ENCODE data around the gene MAFF.

Gene MAFF

DNA sequence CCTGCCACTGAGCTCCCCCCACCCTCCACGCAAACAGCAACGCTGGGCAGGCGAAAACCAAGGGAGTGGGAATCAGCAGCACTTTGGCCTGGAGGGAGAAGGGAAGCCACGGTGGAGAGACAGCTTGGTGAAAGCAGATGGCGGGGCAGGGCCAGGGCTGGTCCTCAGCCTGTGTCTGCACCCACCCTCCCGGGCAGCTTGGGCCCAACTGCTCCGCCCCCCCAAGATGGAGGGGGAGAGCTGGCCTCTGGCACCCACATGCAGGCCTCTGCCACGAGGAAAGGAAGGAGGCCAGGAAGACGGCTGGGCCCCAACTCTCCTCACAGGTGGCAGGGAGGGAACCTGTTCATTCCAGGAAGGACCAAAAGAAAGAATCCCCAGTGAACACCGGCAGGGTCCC, 17.8 kb downstream of the MAFF start:
- Histone ChIP-seq H2AFZ (ENCODE audit: low read depth, low read length) (no peak overlapping the region), H3K4me3 (ENCODE audit: low read depth in 1 of 2, low read length in 2 of 2) (no peak overlapping the region), H3K4me2 (ENCODE audit: insufficient read depth, low read length) (no peak overlapping the region), H3K36me3 (ENCODE audit: insufficient read depth, low read length) (peaks cover 15% of the 10 kb centered on the region), H4K20me1 (ENCODE audit: insufficient read depth, low read length) (no peaks in the 10 kb centered on the region), H3K9me3 (ENCODE audit: insufficient read depth, low read length, severe bottlenecking) (no peaks in the 10 kb centered on the region), H3K79me2 (ENCODE audit: insufficient read depth, low read length) (no peaks in the 10 kb centered on the region), H3K9ac (ENCODE audit: low read depth, low read length) (no peak overlapping the region), H3K27ac (ENCODE audit: low read length) (no peak overlapping the region), H3K27me3 (ENCODE audit: insufficient read depth, low read length, poor library complexity) (no peaks in the 10 kb centered on the region), H3K4me1 (ENCODE audit: insufficient read depth, low read length) (no peaks in the 10 kb centered on the region)
- no peak for TF ChIP-seq EZH2 (IDR thresholded peaks at IDR 0.05; ENCODE audit: borderline replicate concordance, low read depth, low read length, severe bottlenecking)
- TF ChIP-seq, protein P1, sequence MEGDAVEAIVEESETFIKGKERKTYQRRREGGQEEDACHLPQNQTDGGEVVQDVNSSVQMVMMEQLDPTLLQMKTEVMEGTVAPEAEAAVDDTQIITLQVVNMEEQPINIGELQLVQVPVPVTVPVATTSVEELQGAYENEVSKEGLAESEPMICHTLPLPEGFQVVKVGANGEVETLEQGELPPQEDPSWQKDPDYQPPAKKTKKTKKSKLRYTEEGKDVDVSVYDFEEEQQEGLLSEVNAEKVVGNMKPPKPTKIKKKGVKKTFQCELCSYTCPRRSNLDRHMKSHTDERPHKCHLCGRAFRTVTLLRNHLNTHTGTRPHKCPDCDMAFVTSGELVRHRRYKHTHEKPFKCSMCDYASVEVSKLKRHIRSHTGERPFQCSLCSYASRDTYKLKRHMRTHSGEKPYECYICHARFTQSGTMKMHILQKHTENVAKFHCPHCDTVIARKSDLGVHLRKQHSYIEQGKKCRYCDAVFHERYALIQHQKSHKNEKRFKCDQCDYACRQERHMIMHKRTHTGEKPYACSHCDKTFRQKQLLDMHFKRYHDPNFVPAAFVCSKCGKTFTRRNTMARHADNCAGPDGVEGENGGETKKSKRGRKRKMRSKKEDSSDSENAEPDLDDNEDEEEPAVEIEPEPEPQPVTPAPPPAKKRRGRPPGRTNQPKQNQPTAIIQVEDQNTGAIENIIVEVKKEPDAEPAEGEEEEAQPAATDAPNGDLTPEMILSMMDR (IDR thresholded peaks at IDR 0.05; ENCODE audit: borderline replicate concordance, extremely low read depth, low read length, poor library complexity, severe bottlenecking): no peak
- DNase-seq (no peak), ATAC-seq (ENCODE audit: insufficient read depth, low read depth) (no peak)

DNA sequence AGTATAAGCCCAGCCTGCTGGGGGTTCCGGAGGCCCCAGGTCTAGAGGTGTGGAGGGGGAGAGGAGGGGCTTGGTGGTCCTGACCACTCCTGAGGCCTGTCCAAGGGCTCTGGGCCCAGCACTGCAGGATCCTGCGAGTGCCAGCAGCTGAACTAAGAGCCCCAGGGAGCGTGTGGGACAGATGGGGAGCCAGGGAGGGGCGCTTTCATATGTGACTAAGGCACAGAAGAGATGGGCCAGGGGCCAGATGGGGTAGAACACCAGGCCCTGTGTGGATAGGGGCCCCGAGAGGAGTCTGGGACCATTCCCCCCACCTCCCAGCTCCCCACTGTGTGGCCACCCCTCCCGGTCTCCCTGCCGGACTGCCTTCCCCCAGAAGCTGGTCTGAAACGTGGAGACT, 18.4 kb downstream of the MAFF start:
- Histone ChIP-seq H3K4me1 (ENCODE audit: insufficient read depth, low read length) (no peaks in the 10 kb centered on the region), H2AFZ (ENCODE audit: low read depth, low read length) (no peak overlapping the region), H3K79me2 (ENCODE audit: insufficient read depth, low read length) (no peaks in the 10 kb centered on the region), H3K4me3 (ENCODE audit: low read depth in 1 of 2, low read length in 2 of 2) (no peak overlapping the region), H3K9me3 (ENCODE audit: insufficient read depth, low read length, severe bottlenecking) (no peaks in the 10 kb centered on the region), H3K27me3 (ENCODE audit: insufficient read depth, low read length, poor library complexity) (no peaks in the 10 kb centered on the region), H3K36me3 (ENCODE audit: insufficient read depth, low read length) (peaks cover 20% of the 10 kb centered on the region), H3K27ac (ENCODE audit: low read length) (no peak overlapping the region), H3K4me2 (ENCODE audit: insufficient read depth, low read length) (no peak overlapping the region), H4K20me1 (ENCODE audit: insufficient read depth, low read length) (no peaks in the 10 kb centered on the region), H3K9ac (ENCODE audit: low read depth, low read length) (no peak overlapping the region)
- no peak for ATAC-seq (ENCODE audit: insufficient read depth, low read depth)
- no peak for DNase-seq
- TF ChIP-seq, protein P1 (IDR thresholded peaks at IDR 0.05; ENCODE audit: borderline replicate concordance, extremely low read depth, low read length, poor library complexity, severe bottlenecking): no peak
- TF ChIP-seq EZH2 (IDR thresholded peaks at IDR 0.05; ENCODE audit: borderline replicate concordance, low read depth, low read length, severe bottlenecking): no peak

DNA sequence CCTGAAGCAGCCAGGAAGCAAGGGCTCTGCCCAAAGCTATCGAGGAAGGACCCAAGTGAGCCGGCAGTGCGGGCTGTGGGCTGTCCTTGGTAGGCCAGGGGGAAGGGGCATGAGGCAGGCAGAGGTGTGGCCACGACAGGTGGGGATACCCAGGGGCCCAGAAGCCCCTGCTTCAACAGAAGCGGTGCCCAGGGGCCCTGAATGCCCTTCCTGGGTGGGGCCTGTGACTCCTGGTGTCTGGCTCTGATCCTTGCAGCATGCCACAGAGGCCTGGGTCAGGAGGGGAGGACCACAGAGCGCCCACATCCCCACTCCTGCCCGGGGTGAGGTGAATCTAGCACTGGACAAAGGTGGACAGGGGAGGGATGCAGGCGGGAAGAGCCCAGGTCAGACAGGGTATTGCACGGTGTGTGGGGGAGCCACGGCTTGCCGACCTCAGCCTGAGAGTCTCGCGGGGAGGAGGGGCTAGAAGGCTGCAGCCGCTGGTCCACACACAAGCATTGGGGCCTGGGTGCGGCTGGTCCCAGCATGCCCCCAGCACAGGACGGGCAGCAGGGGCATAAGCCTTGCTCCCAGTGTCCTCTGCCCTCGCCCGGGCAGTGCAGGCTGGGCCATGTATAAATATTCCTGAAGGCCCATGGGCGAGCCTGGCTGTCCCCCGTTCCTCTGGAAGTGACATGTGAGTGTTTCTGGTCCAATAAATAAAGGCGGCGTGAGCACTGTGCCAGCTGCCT, 19.0 kb downstream of the MAFF start:
- Histone ChIP-seq H3K9ac (ENCODE audit: low read depth, low read length) (no peak overlapping the region), H3K9me3 (ENCODE audit: insufficient read depth, low read length, severe bottlenecking) (no peaks in the 10 kb centered on the region), H3K4me3 (ENCODE audit: low read depth in 1 of 2, low read length in 2 of 2) (no peak overlapping the region), H2AFZ (ENCODE audit: low read depth, low read length) (no peak overlapping the region), H3K27me3 (ENCODE audit: insufficient read depth, low read length, poor library complexity) (no peaks in the 10 kb centered on the region), H3K4me1 (ENCODE audit: insufficient read depth, low read length) (no peaks in the 10 kb centered on the region), H3K79me2 (ENCODE audit: insufficient read depth, low read length) (no peaks in the 10 kb centered on the region), H3K27ac (ENCODE audit: low read length) (no peak overlapping the region), H3K4me2 (ENCODE audit: insufficient read depth, low read length) (no peak overlapping the region), H3K36me3 (ENCODE audit: insufficient read depth, low read length) (peaks cover 23% of the 10 kb centered on the region), H4K20me1 (ENCODE audit: insufficient read depth, low read length) (no peaks in the 10 kb centered on the region)
- TF ChIP-seq, protein P1 (IDR thresholded peaks at IDR 0.05; ENCODE audit: borderline replicate concordance, extremely low read depth, low read length, poor library complexity, severe bottlenecking): no peak
- no peak for TF ChIP-seq EZH2 (IDR thresholded peaks at IDR 0.05; ENCODE audit: borderline replicate concordance, low read depth, low read length, severe bottlenecking)
- DNase-seq (no peak), ATAC-seq (ENCODE audit: insufficient read depth, low read depth) (no peak)
